ENCODE data around the gene PACS2. TPM values are rescaled to one million over a fixed set of nuclear protein-coding genes. Genes with fewer than 3 reads are reported as not detected.

Gene PACS2
- polyA plus RNA-seq, 3 donors = 3.1 to 87.0 (median 3.7) TPM

- intact Hi-C loops (cut with micrococcal nuclease) = no loop called here
- Histone ChIP-seq H3K9ac (ENCODE audit: insufficient read depth, low read length, poor library complexity, severe bottlenecking) (peak overlapping the region; percentile 21), H4K20me1 (ENCODE audit: insufficient read depth, low read length) (peaks cover 73% of the 10 kb centered on the region), H3K4me3 (replicated peaks in 1 of 3; ENCODE audit: low read depth in 2 of 3, low read length in 3 of 3) (peak overlapping the region in 1 of 3 experiments; percentile 38), H3K4me1 (ENCODE audit: control insufficient read depth in 1 of 2, insufficient read depth in 2 of 2, low read length in 2 of 2) (peaks cover 43 to 46% of the 10 kb centered on the region in 2 donors), H3K36me3 (replicated peaks in 1 of 2; ENCODE audit: control insufficient read depth in 1 of 2, insufficient read depth in 2 of 2, low read length in 2 of 2) (peaks cover 0 to 4% of the 10 kb centered on the region in 2 donors), H2AFZ (ENCODE audit: insufficient read depth, low read depth, low read length, poor library complexity, severe bottlenecking) (no peak overlapping the region), H3K9me3 (replicated peaks in 1 of 2; ENCODE audit: control insufficient read depth in 1 of 2, insufficient read depth in 1 of 2, low read length in 2 of 2) (no peaks in the 10 kb centered on the region), H3K79me2 (ENCODE audit: insufficient read depth, low read length) (peaks cover 79% of the 10 kb centered on the region), H3K4me2 (replicated peaks; ENCODE audit: extremely low read depth, low read length, poor library complexity, severe bottlenecking) (peak overlapping the region; percentile 46), H3K27ac (ENCODE audit: low read depth in 1 of 2, low read length in 2 of 2) (peak overlapping the region in 1 of 2 donors; percentile 64), H3K27me3 (ENCODE audit: control insufficient read depth in 2 of 2, insufficient read depth in 2 of 2, low read length in 2 of 2) (no peaks in the 10 kb centered on the region)
- no peak for TF ChIP-seq CTCF (IDR thresholded peaks at IDR 0.05)
- 4% methylated on average over 11 of the region's 13 CpGs for WGBS (ENCODE audit: insufficient coverage)
- H3K4me1 Mint-ChIP-seq = peaks cover 51% of the 10 kb centered on the region
- H3K4me3 Mint-ChIP-seq = peak overlapping the region in 1 of 2 donors; percentile 52
- H3K9me3 Mint-ChIP-seq = no peaks in the 10 kb centered on the region
- peaks cover 14 to 16% of the 10 kb centered on the region in 2 donors for H3K36me3 Mint-ChIP-seq
- peak in 2 of 3 donors; percentile 13 to 25 for DNase-seq
- H3K27ac Mint-ChIP-seq = peak overlapping the region; percentile 28 to 84 (median 73)
- peaks cover 2 to 4% (median 2%) of the 10 kb centered on the region in 3 donors for H3K27me3 Mint-ChIP-seq (ENCODE audit: low read depth in 3 of 3)
Observed at GRCh38 chr14:105290621-105291346, 23.8 kb upstream of the PACS2 start.

DNA sequence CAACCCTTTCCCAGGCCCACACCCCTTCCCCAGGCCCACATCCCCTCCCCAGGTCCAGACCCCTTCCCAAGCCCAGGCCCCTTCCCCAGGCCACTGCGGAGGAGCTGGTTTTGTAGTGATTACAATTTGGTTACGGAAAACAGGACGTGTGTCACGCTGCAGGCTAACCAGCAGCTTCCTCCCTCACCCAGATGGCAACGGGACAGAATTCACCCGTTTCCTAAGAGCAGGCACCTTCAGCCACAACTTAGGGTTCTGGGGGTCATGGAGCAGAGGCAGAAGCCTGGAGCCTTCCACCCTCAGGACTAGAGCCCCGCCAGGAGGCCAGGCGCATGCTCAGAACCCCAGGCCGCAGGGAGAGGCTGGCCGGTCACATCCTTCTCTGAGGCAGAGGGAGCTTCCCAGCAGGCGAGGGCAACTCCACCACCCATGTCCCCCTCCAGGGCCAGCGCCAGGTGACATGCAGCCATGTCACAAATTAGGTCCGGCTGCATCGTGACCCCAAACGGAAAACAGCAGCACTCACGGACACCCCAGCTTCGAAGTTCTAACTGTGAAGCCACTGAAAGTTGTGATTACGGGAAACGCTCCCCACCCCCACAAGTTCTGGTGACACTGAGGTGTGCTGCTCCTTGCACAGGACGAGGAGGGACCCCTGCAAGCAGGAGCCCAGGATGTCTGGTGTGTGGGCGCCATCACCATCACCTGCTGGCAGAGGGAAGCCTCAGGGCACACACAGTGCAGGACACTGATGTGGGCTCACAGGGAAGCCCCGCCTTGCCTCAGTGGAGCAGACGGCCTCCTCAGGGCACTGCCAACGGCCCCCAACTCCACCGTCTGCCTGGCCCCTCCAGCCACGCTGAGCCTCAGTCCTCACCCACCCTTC lies 21.5 kb upstream of the PACS2 start:
- no peaks in the 10 kb centered on the region for H3K9me3 Mint-ChIP-seq
- peak overlapping the region in 6 of 7 donors; percentile 51 to 82 (median 72) for H3K27ac Mint-ChIP-seq
- peak overlapping the region in 1 of 3 experiments; percentile 68 for H3K4me3 ChIP-seq (replicated peaks in 1 of 3; ENCODE audit: low read depth in 2 of 3, low read length in 3 of 3)
- peaks cover 87% of the 10 kb centered on the region for H3K79me2 ChIP-seq (ENCODE audit: insufficient read depth, low read length)
- H3K9me3 ChIP-seq (replicated peaks in 1 of 2; ENCODE audit: control insufficient read depth in 1 of 2, insufficient read depth in 1 of 2, low read length in 2 of 2) = no peaks in the 10 kb centered on the region
- intact Hi-C loops (cut with micrococcal nuclease) = no loop called here
- peak in 2 of 3 donors; percentile 23 to 37 for DNase-seq
- peaks cover 49% of the 10 kb centered on the region for H3K4me1 Mint-ChIP-seq
- peak overlapping the region; percentile 58 to 75 for H3K4me3 Mint-ChIP-seq
- peaks cover 2 to 4% (median 2%) of the 10 kb centered on the region in 3 donors for H3K27me3 Mint-ChIP-seq (ENCODE audit: low read depth in 3 of 3)
- TF ChIP-seq CTCF (IDR thresholded peaks at IDR 0.05) = no peak
- H3K4me2 ChIP-seq (replicated peaks; ENCODE audit: extremely low read depth, low read length, poor library complexity, severe bottlenecking) = peak overlapping the region; percentile 61
- peaks cover 53% of the 10 kb centered on the region for H4K20me1 ChIP-seq (ENCODE audit: insufficient read depth, low read length)
- peaks cover 12 to 16% of the 10 kb centered on the region in 2 donors for H3K36me3 Mint-ChIP-seq
- no peaks in the 10 kb centered on the region for H3K27me3 ChIP-seq (ENCODE audit: control insufficient read depth in 2 of 2, insufficient read depth in 2 of 2, low read length in 2 of 2)
- H3K4me1 ChIP-seq (ENCODE audit: control insufficient read depth in 1 of 2, insufficient read depth in 2 of 2, low read length in 2 of 2) = peaks cover 43 to 46% of the 10 kb centered on the region in 2 donors
- peak overlapping the region; percentile 54 for H2AFZ ChIP-seq (ENCODE audit: insufficient read depth, low read depth, low read length, poor library complexity, severe bottlenecking)
- H3K9ac ChIP-seq (ENCODE audit: insufficient read depth, low read length, poor library complexity, severe bottlenecking) = peak overlapping the region; percentile 59
- peak overlapping the region; percentile 2 to 64 for H3K27ac ChIP-seq (ENCODE audit: low read depth in 1 of 2, low read length in 2 of 2)
- 9% methylated on average over 22 of the region's 26 CpGs for WGBS (ENCODE audit: insufficient coverage)
- no peaks in the 10 kb centered on the region for H3K36me3 ChIP-seq (replicated peaks in 1 of 2; ENCODE audit: control insufficient read depth in 1 of 2, insufficient read depth in 2 of 2, low read length in 2 of 2)
